Fibroblast of lung (primary cell): ENCODE results near the gene CCDC51. TPM values are rescaled to one million over a fixed set of nuclear protein-coding genes. Genes with fewer than 3 reads are reported as not detected.
A peak's percentile ranks its signal among the peaks of the same experiment; 100 is the strongest.

Source experiments
- DNase-seq, 2 donors: peaks; one replicate each; pipeline versions ENCODE4 v3.0.0 to v3.0.0-alpha.2; 2010; ENCODE audit warnings: low read depth in 2 of 2
- H2AFZ ChIP-seq: 2 replicates; pipeline ENCODE4 v1.5.1; 2012; ENCODE audit warnings: low read length, control low read depth, inconsistent platforms
- H3K27ac ChIP-seq: 2 replicates; pipeline ENCODE4 v1.5.1; 2011; ENCODE audit warnings: low read length, control low read depth; ENCODE audit not compliant: insufficient read depth
- H3K27me3 ChIP-seq: 2 replicates; pipeline ENCODE4 v1.5.1; 2011; ENCODE audit warnings: mild to moderate bottlenecking, low read length; ENCODE audit not compliant: control insufficient read depth, insufficient read depth
- H3K36me3 ChIP-seq: 2 replicates; pipeline ENCODE4 v1.5.1; 2011; ENCODE audit warnings: low read length; ENCODE audit not compliant: control insufficient read depth, insufficient read depth
- H3K4me1 ChIP-seq: 2 replicates; pipeline ENCODE4 v1.5.1; 2011; ENCODE audit warnings: low read length; ENCODE audit not compliant: control insufficient read depth, insufficient read depth; ENCODE audit errors: extremely low read depth
- H3K4me2 ChIP-seq: 2 replicates; pipeline ENCODE4 v1.5.1; 2011; ENCODE audit warnings: low read length, control low read depth; ENCODE audit not compliant: insufficient read depth; ENCODE audit errors: extremely low read depth
- H3K4me3 ChIP-seq, 4 experiments: fragments of 200-600 bp in 1 of 4; sonication (generic) in 1 of 4; replicated peaks in 1 of 4; 2 replicates each; pipeline ENCODE4 v1.5.1; 2011 to 2016; ENCODE audit warnings: low read length in 4 of 4, low read depth in 3 of 4, mild to moderate bottlenecking in 3 of 4, control low read depth in 2 of 4, inconsistent platforms in 1 of 4, mixed read lengths in 1 of 4; ENCODE audit not compliant: insufficient read depth in 1 of 4; ENCODE audit errors: control extremely low read depth in 1 of 4
- H3K79me2 ChIP-seq: 2 replicates; pipeline ENCODE4 v1.5.1; 2012; ENCODE audit warnings: mild to moderate bottlenecking, low read length, inconsistent platforms; ENCODE audit not compliant: control insufficient read depth, insufficient read depth
- H3K9ac ChIP-seq: 2 replicates; pipeline ENCODE4 v1.5.1; 2011; ENCODE audit warnings: mild to moderate bottlenecking, low read length, control low read depth; ENCODE audit not compliant: insufficient read depth
- H3K9me3 ChIP-seq: 2 replicates; pipeline ENCODE4 v1.5.1; 2012; ENCODE audit warnings: low read depth, low read length; ENCODE audit not compliant: control insufficient read depth, insufficient read depth
- H4K20me1 ChIP-seq: 2 replicates; pipeline ENCODE4 v1.5.1; 2011; ENCODE audit warnings: low read length; ENCODE audit not compliant: control insufficient read depth, insufficient read depth; ENCODE audit errors: extremely low read depth
- CTCF ChIP-seq, 2 donors: IDR thresholded peaks in 1 of 2; conservative IDR thresholded peaks in 1 of 2; 1 replicate in 1 of 2; 2 replicates in 1 of 2; pipeline ENCODE4 v1.5.1; 2011 to 2012; ENCODE audit warnings: low read length in 2 of 2, control low read depth in 1 of 2, inconsistent platforms in 1 of 2, low read depth in 1 of 2, mild to moderate bottlenecking in 1 of 2
- EZH2 ChIP-seq: IDR thresholded peaks from 2 replicates; pipeline ENCODE4 v1.5.1; 2012; ENCODE audit warnings: low read length, control low read depth, mild to moderate bottlenecking; ENCODE audit errors: missing control alignments
- polyA plus RNA-seq, 2 donors: library from polyadenylated mRNA; depleted of rRNA in 1 of 2; stranded (reverse) in 1 of 2; unstranded in 1 of 2; fragments of >200 nt; gene quantifications; 2 replicates each; pipeline ENCODE4 v1.2.1, GENCODE V29; 2011 to 2012; ENCODE audit warnings: missing spikeins in 1 of 2
- total RNA-seq: library from RNA; depleted of rRNA; stranded (reverse); fragments of >200 nt; gene quantifications from 2 replicates; pipeline ENCODE4 v1.2.1, GENCODE V29; 2014

The CCDC51 gene
- total and polyA plus RNA-seq, 2 donors (not counting 1 experiment from before 2014, with no cell fraction given) = 11.9 to 27.2 TPM

DNA sequence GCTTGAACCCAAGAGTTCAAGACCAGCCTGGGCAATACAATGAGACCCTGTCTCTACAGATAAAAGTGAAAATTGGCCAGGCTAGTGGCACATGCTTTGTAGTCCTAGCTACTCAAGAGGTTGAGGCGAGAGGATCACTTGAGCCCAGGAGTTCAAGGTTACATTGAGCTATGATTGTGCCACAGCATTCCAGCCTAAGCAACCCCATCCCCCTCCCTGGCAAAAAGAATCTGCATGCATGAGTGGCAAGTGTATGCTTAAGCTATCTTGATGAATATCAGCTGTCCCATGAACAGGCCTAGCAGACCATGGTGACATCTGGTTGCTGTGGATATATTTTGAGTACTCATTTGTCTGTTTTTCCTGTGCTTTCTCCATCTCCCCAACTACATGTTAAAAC, 11.4 kb upstream of the CCDC51 start:
- Histone ChIP-seq H2AFZ (no peak overlapping the region), H3K9me3 (no peaks in the 10 kb centered on the region), H3K4me2 (no peak overlapping the region), H3K36me3 (peaks cover 5% of the 10 kb centered on the region), H3K27me3 (no peaks in the 10 kb centered on the region), H3K27ac (no peak overlapping the region), H3K79me2 (peaks cover 16% of the 10 kb centered on the region), H4K20me1 (no peaks in the 10 kb centered on the region), H3K4me3 (no peak overlapping the region), H3K4me1 (peaks cover 4% of the 10 kb centered on the region), H3K9ac (no peak overlapping the region)
- TF ChIP-seq CTCF (conservative IDR thresholded peaks at IDR 0.05 in 1 of 2, IDR thresholded peaks at IDR 0.05 in 1 of 2; ENCODE audit: low read depth in 1 of 2, low read length in 2 of 2) (no peak), EZH2 (no peak)
- no peak for DNase-seq

DNA sequence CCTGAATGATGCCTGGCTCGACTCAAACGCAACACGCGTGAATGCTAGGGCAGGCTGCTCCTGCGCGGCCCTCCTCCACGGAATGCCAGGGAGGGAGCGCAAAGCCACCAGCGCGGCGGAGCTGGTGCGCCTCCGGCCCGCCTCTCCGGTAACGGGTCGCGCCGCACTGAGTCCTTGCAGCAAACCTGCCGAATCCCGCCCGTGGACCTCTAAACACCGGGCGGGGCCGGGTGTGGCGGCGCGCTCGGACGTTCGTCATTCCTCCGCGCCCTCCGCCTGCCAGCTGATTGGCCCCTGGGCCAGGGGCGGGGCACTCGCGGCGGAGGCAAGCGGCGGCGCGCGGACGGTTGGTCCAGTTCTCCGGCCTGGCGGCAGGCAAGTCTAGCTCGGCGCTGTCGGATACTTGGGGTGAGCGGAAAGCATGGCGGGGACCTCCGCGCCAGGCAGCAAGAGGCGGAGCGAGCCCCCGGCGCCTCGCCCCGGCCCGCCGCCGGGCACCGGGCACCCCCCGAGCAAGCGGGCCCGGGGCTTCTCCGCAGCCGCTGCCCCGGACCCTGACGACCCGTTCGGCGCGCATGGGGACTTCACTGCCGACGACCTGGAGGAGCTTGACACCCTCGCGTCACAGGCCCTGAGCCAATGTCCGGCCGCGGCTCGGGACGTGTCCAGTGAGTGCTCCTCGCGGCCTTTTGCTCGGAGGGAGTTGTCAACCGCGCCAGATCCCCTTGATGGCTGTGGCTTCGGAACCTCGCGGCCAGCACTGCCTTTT, 6.7 kb upstream of the CCDC51 start, which contains the start of gene ATRIP:
ATRIP (plus strand) TSS at position 313 of the 769 bp plus-strand sequence; CDS start at position 422, 109 bp downstream.
- TF ChIP-seq CTCF (conservative IDR thresholded peaks at IDR 0.05 in 1 of 2, IDR thresholded peaks at IDR 0.05 in 1 of 2; ENCODE audit: low read depth in 1 of 2, low read length in 2 of 2) = no peak
- no peak for TF ChIP-seq EZH2
- Histone ChIP-seq H3K4me3 (peak within 1 kb of the TSS; percentile 86 to 94 (median 90)), H3K9me3 (no peaks in the 10 kb centered on the region), H2AFZ (peak within 1 kb of the TSS; percentile 94), H3K9ac (peak within 1 kb of the TSS; percentile 85), H3K27me3 (no peaks in the 10 kb centered on the region), H3K4me2 (peak within 1 kb of the TSS; percentile 99), H3K36me3 (peaks cover 7% of the 10 kb centered on the region), H3K27ac (peak within 1 kb of the TSS; percentile 50), H4K20me1 (no peaks in the 10 kb centered on the region), H3K79me2 (peaks cover 34% of the 10 kb centered on the region), H3K4me1 (peaks cover 9% of the 10 kb centered on the region)
- DNase-seq = peak; percentile 80 to 86

GRCh38 chr3:48446043-48446424, 6.1 kb upstream of the CCDC51 start:
- H3K36me3 ChIP-seq = peaks cover 7% of the 10 kb centered on the region
- H3K9ac ChIP-seq = peak overlapping the region; percentile 85
- H3K79me2 ChIP-seq = peaks cover 40% of the 10 kb centered on the region
- peaks cover 13% of the 10 kb centered on the region for H3K4me1 ChIP-seq
- H3K4me3 ChIP-seq = peak overlapping the region; percentile 86 to 94 (median 90)
- H4K20me1 ChIP-seq = peaks cover 2% of the 10 kb centered on the region
- no peak for DNase-seq
- no peaks in the 10 kb centered on the region for H3K27me3 ChIP-seq
- H3K27ac ChIP-seq = peak overlapping the region; percentile 50
- TF ChIP-seq CTCF (conservative IDR thresholded peaks at IDR 0.05 in 1 of 2, IDR thresholded peaks at IDR 0.05 in 1 of 2; ENCODE audit: low read depth in 1 of 2, low read length in 2 of 2) (no peak), EZH2 (no peak)
- no peaks in the 10 kb centered on the region for H3K9me3 ChIP-seq
- H2AFZ ChIP-seq = peak overlapping the region; percentile 94
- peak overlapping the region; percentile 99 for H3K4me2 ChIP-seq
